ENCODE results near the gene ARHGAP32.

The ARHGAP32 gene

DNA sequence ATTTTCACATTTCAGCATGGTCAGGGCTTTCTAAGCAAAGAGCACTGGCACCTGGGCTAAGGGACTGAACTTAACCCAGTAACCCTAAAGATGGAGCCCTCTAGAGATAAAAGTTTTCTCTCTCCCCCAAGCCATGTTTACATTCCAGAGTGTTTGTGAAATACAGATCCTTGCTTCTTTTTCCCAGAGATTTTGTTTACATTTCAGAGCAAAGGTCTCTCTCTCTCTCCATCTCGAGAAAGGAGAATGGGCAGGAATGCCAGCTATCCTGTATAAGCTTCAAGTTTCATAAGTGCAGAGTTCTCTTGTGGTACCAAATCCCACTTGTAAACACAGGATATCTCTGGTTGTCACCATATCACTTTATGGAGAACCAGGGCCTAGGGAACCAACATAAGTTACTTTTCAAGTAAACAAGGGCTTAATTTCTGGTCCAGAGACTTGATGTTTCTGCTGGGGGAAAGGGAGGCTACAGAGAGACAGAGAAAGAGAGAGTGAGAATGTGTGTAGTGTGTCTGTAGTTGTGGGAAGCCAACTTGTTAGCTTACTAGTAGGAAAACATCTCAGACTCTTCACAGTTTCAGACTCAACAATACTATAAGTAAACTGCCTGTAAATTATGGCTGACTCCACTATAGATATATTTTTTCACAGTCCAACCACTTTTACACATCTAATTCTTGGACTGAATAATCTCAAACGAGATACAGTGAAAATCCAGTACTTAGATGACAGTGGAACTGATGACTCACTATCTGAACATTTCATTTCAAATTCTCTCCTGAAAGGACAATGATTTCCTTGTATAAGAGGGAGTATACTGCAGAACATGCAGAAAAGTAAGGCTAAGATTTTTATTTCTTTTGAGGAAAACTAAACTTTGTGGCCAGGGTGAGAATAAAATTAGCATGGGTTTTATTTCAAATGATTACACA lies 76.2 kb downstream of the ARHGAP32 start:
- Histone ChIP-seq H3K27me3 (ENCODE audit: low read depth, low read length) (peaks cover 35% of the 10 kb centered on the region), H3K79me2 (ENCODE audit: low read length) (no peaks in the 10 kb centered on the region), H2AFZ (ENCODE audit: low read depth, low read length) (no peak overlapping the region), H3K4me3 (ENCODE audit: low read length) (no peak overlapping the region), H4K20me1 (ENCODE audit: insufficient read depth, low read length) (no peaks in the 10 kb centered on the region), H3K9ac (ENCODE audit: low read length) (no peak overlapping the region), H3K4me1 (ENCODE audit: low read length) (no peaks in the 10 kb centered on the region), H3K36me3 (replicated peaks; ENCODE audit: low read depth, low read length) (no peaks in the 10 kb centered on the region), H3K27ac (ENCODE audit: low read length) (no peak overlapping the region), H3K4me2 (ENCODE audit: low read length) (no peak overlapping the region), H3K9me3 (ENCODE audit: insufficient read depth, low read length) (no peaks in the 10 kb centered on the region)
- TF ChIP-seq EZH2phosphoT487 (IDR thresholded peaks at IDR 0.05; ENCODE audit: low read depth) (no peak), CTCF (IDR thresholded peaks at IDR 0.05; ENCODE audit: low read depth, low read length) (no peak)

GRCh38 chr11:129109701-129110100 lies 82.4 kb downstream of the ARHGAP32 start:
- no peaks in the 10 kb centered on the region for H4K20me1 ChIP-seq (ENCODE audit: insufficient read depth, low read length)
- no peaks in the 10 kb centered on the region for H3K9me3 ChIP-seq (ENCODE audit: insufficient read depth, low read length)
- H2AFZ ChIP-seq (ENCODE audit: low read depth, low read length): no peak overlapping the region
- no peaks in the 10 kb centered on the region for H3K79me2 ChIP-seq (ENCODE audit: low read length)
- no peak overlapping the region for H3K9ac ChIP-seq (ENCODE audit: low read length)
- H3K36me3 ChIP-seq (replicated peaks; ENCODE audit: low read depth, low read length): no peaks in the 10 kb centered on the region
- H3K27me3 ChIP-seq (ENCODE audit: low read depth, low read length): peaks cover 10% of the 10 kb centered on the region; the same call in 1 of the 2 replicates
- no peaks in the 10 kb centered on the region for H3K4me1 ChIP-seq (ENCODE audit: low read length)
- H3K4me3 ChIP-seq (ENCODE audit: low read length): no peak overlapping the region
- TF ChIP-seq EZH2phosphoT487 (IDR thresholded peaks at IDR 0.05; ENCODE audit: low read depth): no peak
- no peak for TF ChIP-seq CTCF (IDR thresholded peaks at IDR 0.05; ENCODE audit: low read depth, low read length)
- no peak overlapping the region for H3K27ac ChIP-seq (ENCODE audit: low read length)
- H3K4me2 ChIP-seq (ENCODE audit: low read length): no peak overlapping the region

- Histone ChIP-seq H3K9ac (ENCODE audit: low read length) (no peak overlapping the region), H2AFZ (ENCODE audit: low read depth, low read length) (no peak overlapping the region), H3K4me1 (ENCODE audit: low read length) (no peaks in the 10 kb centered on the region), H3K4me2 (ENCODE audit: low read length) (no peak overlapping the region), H4K20me1 (ENCODE audit: insufficient read depth, low read length) (no peaks in the 10 kb centered on the region), H3K4me3 (ENCODE audit: low read length) (no peak overlapping the region), H3K9me3 (ENCODE audit: insufficient read depth, low read length) (no peaks in the 10 kb centered on the region), H3K36me3 (replicated peaks; ENCODE audit: low read depth, low read length) (no peaks in the 10 kb centered on the region), H3K79me2 (ENCODE audit: low read length) (no peaks in the 10 kb centered on the region), H3K27me3 (ENCODE audit: low read depth, low read length) (peaks cover 3% of the 10 kb centered on the region; the same call in 1 of the 2 replicates), H3K27ac (ENCODE audit: low read length) (no peak overlapping the region)
- no peak for TF ChIP-seq CTCF (IDR thresholded peaks at IDR 0.05; ENCODE audit: low read depth, low read length)
- TF ChIP-seq EZH2phosphoT487 (IDR thresholded peaks at IDR 0.05; ENCODE audit: low read depth): no peak
These were observed 85.3 kb downstream of the ARHGAP32 start for GRCh38 chr11:129106788-129107187.

- Histone ChIP-seq H3K4me3 (ENCODE audit: low read length) (no peak overlapping the region), H3K9ac (ENCODE audit: low read length) (no peak overlapping the region), H3K4me2 (ENCODE audit: low read length) (no peak overlapping the region), H2AFZ (ENCODE audit: low read depth, low read length) (no peak overlapping the region), H3K36me3 (replicated peaks; ENCODE audit: low read depth, low read length) (no peaks in the 10 kb centered on the region), H3K79me2 (ENCODE audit: low read length) (no peaks in the 10 kb centered on the region), H3K9me3 (ENCODE audit: insufficient read depth, low read length) (no peaks in the 10 kb centered on the region), H3K4me1 (ENCODE audit: low read length) (no peaks in the 10 kb centered on the region), H3K27me3 (ENCODE audit: low read depth, low read length) (peaks cover 3% of the 10 kb centered on the region; the same call in 1 of the 2 replicates), H3K27ac (ENCODE audit: low read length) (no peak overlapping the region), H4K20me1 (ENCODE audit: insufficient read depth, low read length) (no peaks in the 10 kb centered on the region)
- no peak for TF ChIP-seq EZH2phosphoT487 (IDR thresholded peaks at IDR 0.05; ENCODE audit: low read depth)
These were observed 89.4 kb downstream of the ARHGAP32 start for GRCh38 chr11:129102756-129103155.
